Muscle of leg (tissue), 11 donors: ENCODE measurements around the gene PGGHG. TPM values are rescaled to one million over a fixed set of nuclear protein-coding genes. Genes with fewer than 3 reads are reported as not detected.
A peak's percentile ranks its signal among the peaks of the same experiment; 100 is the strongest.

Source experiments
- DNase-seq: peaks from one replicate; pipeline ENCODE4 v3.0.0; 2013
- H3K27ac ChIP-seq: one replicate; pipeline ENCODE4 v1.5.1; 2013; ENCODE audit warnings: mild to moderate bottlenecking, low read length, control low read depth
- H3K27me3 ChIP-seq: one replicate; pipeline ENCODE4 v1.6.1; 2013; ENCODE audit warnings: low read length; ENCODE audit not compliant: control insufficient read depth, insufficient read depth
- H3K36me3 ChIP-seq: one replicate; pipeline ENCODE4 v1.6.1; 2013; ENCODE audit warnings: low read length; ENCODE audit not compliant: control insufficient read depth, insufficient read depth
- H3K4me1 ChIP-seq: one replicate; pipeline ENCODE4 v1.6.1; 2013; ENCODE audit warnings: low read length; ENCODE audit not compliant: control insufficient read depth, insufficient read depth
- H3K4me3 ChIP-seq: one replicate; pipeline ENCODE4 v1.5.1; 2013; ENCODE audit warnings: low read length, control low read depth
- H3K9me3 ChIP-seq: replicated peaks from 2 replicates; pipeline ENCODE4 v1.6.1; 2013; ENCODE audit warnings: low read depth, low read length; ENCODE audit not compliant: control insufficient read depth
- WGBS: methylation state at CpG from one replicate; pipeline ENCODE4 v1.1.5; 2013; ENCODE audit warnings: missing lambda C conversion rate; ENCODE audit not compliant: insufficient coverage; 5-methylcytosine and 5-hydroxymethylcytosine counted together
- polyA plus RNA-seq, 8 donors: library from polyadenylated mRNA; unstranded; fragments of 120-200 nt; gene quantifications; one replicate each; pipeline versions ENCODE4 v1.2.1 to v1.2.3, GENCODE V29; 2013; ENCODE audit warnings: inconsistent platforms in 1 of 8, low replicate concordance in 1 of 8; ENCODE audit not compliant: insufficient read length in 8 of 8, insufficient read depth in 1 of 8
- total RNA-seq: library from RNA; stranded (reverse); fragments of 120-200 nt; gene quantifications from one replicate; pipeline ENCODE4 v1.2.4, GENCODE V29; 2013

PGGHG gene
- total and polyA plus RNA-seq, 9 donors, result 9.2 to 14.1 (median 9.9) TPM

- Histone ChIP-seq H3K36me3 (peaks cover 6% of the 10 kb centered on the region), H3K27me3 (peaks cover 13% of the 10 kb centered on the region)
Measured at GRCh38 chr11:298406-299065, 9.6 kb downstream of the PGGHG start.

GRCh38 chr11:299081-299891 is 10.4 kb downstream of the PGGHG start, which contains the start of gene IFITM5:
Gene IFITM5 (minus strand): TSS chr11:299526. CDS start chr11:299490, 36 bp downstream.
- Histone ChIP-seq H3K9me3 (no peaks in the 10 kb centered on the region), H3K27me3 (peaks cover 13% of the 10 kb centered on the region), H3K27ac (no peak within 1 kb of the TSS), H3K4me1 (peaks cover 15% of the 10 kb centered on the region), H3K36me3 (peaks cover 2% of the 10 kb centered on the region), H3K4me3 (no peak within 1 kb of the TSS)
- 69% methylated on average over 22 of the region's 40 CpGs for WGBS
- no peak for DNase-seq

More at GRCh38 chr11:298406-299065, 9.6 kb downstream of the PGGHG start:
- DNase-seq, result no peak
- Histone ChIP-seq H3K27ac (no peak overlapping the region), H3K9me3 (no peaks in the 10 kb centered on the region), H3K4me1 (peaks cover 15% of the 10 kb centered on the region), H3K4me3 (no peak overlapping the region)
- WGBS, result 78% methylated on average over 13 of the region's 15 CpGs

DNA sequence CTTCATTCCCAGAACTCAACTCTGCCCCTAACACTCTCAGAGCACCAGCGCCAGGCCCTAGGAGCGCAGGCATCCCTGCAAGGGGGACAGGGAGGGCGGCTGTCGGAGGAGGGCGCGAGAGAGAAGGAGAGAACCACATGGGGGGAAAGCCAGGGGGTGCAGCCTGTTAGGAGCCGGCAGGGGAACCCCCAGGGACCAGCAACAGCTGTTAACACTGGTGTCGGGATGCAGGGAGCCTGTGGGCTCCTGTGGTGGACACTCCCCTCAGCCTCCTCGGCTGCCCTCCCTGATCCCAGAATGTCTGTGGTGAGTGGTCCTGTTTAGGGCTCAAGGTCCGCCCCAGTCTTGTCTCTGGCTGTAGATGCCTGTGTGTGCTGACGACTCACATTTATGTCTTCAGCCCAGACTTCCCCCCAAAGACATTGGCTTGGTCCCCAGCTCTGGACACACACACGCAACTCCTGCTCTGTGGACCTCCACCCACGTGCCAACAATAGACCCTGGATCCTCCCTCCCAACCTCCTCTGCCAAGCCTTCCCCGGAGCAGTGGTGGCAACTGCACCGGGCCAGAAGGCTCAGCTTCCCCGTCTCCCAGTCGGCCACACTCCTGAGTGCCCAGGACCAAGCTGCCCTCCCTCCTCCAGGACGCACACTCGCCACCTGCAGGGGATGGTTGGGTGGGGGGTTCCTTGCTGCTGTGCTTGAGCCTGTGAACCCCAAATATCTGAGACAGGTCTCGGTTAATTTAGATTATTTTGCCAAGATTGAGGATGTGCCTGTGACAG is 11.2 kb downstream of the PGGHG start:
- Histone ChIP-seq H3K27ac (no peak overlapping the region), H3K4me1 (peaks cover 16% of the 10 kb centered on the region), H3K9me3 (no peaks in the 10 kb centered on the region), H3K36me3 (no peaks in the 10 kb centered on the region), H3K4me3 (no peak overlapping the region), H3K27me3 (peaks cover 13% of the 10 kb centered on the region)
- no peak for DNase-seq
- WGBS, result 16% methylated on average over 9 of the region's 20 CpGs

DNA sequence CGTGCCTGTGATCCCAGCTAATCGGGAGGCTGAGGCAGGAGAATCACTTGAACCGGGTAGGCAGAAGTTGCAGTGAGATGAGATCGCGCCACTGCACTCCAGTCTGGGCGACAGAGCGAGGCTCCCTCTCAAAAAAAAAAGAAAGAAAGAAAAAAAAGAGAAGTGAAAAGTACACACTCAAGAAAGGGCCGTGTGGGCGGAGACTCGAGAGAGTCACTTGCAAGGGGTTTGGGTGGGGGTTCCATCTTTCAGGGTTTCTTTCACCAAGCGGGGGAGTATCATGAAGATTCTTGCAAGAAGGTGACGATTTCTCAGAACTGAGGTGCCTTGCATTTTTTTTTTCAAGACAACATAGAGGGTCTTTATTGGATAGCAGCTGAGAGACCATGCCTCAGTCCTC is 14.4 kb downstream of the PGGHG start:
- Histone ChIP-seq H3K4me3 (no peak overlapping the region), H3K4me1 (peaks cover 33% of the 10 kb centered on the region), H3K27ac (no peak overlapping the region), H3K36me3 (no peaks in the 10 kb centered on the region), H3K27me3 (peaks cover 11% of the 10 kb centered on the region), H3K9me3 (no peaks in the 10 kb centered on the region)
- WGBS, result 89% methylated on average over 6 of the region's 12 CpGs
- no peak for DNase-seq

DNA sequence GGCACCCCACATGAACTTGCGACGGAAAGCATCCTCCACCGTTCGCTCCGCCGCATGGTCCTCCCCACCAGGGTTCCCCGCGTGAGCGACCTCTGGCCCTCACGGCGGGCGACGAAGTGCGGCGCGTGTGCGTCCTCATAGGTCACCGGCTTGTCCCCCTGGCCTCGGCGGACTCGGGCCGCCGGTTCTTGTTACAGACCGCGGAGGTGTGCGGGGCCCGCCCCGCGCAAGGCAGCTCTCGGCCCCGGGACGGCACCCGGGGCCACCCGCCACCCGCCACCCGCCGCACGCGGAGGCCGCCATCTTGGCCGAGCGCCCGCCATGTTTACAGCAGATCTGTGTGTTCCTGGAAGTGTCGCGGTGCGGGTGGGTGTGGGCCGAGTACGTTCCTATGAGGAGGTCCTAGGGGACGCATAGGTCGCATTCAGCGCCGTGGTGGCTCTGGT is 15.2 kb downstream of the PGGHG start:
- H3K27ac ChIP-seq, result no peak overlapping the region
- H3K4me3 ChIP-seq, result no peak overlapping the region
- no peaks in the 10 kb centered on the region for H3K36me3 ChIP-seq
- H3K4me1 ChIP-seq, result peaks cover 37% of the 10 kb centered on the region
- peaks cover 11% of the 10 kb centered on the region for H3K27me3 ChIP-seq
- H3K9me3 ChIP-seq, result no peaks in the 10 kb centered on the region
- whole genome bisulfite sequencing, result 86% methylated on average over 52 of the region's 52 CpGs
- DNase-seq, result no peak

DNA sequence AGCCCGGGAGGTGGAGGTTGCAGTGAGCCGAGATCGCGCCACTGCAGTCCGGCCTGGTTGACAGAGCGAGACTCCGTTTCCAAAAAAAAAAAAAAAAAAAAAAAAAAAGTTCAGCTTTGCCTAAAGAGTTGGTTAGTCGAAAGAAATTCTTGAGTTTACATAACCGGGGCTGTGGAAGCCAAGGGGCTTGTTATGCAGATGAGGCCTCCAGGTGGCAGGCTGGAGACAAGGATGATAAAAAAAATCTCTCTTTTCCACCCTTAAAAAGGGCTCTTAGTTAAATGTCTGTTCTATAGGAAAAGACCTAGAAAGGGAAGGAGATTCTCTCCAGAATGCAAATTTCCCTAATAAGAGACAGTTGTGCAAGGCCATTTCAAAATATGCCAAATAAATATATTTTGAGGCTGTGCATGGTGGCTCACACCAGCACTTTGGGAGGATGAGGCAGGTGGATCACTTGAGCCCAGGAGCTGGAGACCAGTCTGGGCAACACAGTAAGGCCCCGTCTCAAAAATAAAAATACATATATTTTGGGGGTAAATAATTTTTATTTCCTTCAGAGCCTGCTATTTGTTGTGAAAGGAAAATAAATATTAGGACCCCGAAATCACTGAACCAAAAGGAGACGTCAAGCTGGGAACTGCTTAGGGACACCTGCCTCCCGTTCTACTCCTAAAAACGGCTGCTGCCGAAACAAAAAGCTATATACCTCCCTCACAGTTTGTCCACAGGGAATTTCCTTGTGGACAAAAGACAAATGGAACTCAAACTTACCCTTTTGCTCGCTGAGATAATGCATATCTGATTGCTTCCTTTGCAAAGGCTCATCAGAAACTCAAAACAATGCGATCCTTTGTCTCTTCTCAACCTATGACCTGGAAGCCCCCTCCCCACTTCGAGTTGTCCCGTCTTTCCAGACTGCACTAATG is 16.3 kb downstream of the PGGHG start:
- H3K4me1 ChIP-seq, result peaks cover 40% of the 10 kb centered on the region
- peaks cover 6% of the 10 kb centered on the region for H3K27me3 ChIP-seq
- no peaks in the 10 kb centered on the region for H3K36me3 ChIP-seq
- peak; percentile 94 for DNase-seq
- H3K4me3 ChIP-seq, result no peak overlapping the region
- H3K9me3 ChIP-seq, result no peaks in the 10 kb centered on the region
- 50% methylated on average over 8 of the region's 19 CpGs for WGBS
- H3K27ac ChIP-seq, result no peak overlapping the region

- Histone ChIP-seq H3K27ac (no peak overlapping the region), H3K4me1 (peaks cover 37% of the 10 kb centered on the region), H3K9me3 (no peaks in the 10 kb centered on the region), H3K36me3 (no peaks in the 10 kb centered on the region), H3K4me3 (no peak overlapping the region), H3K27me3 (peaks cover 2% of the 10 kb centered on the region)
- no peak for DNase-seq
- WGBS, result 75% methylated on average over 9 of the region's 10 CpGs
Measured at GRCh38 chr11:305844-306211, 16.9 kb downstream of the PGGHG start.

- Histone ChIP-seq H3K4me1 (peaks cover 38% of the 10 kb centered on the region), H3K36me3 (no peaks in the 10 kb centered on the region), H3K27me3 (no peaks in the 10 kb centered on the region), H3K9me3 (no peaks in the 10 kb centered on the region), H3K4me3 (no peak overlapping the region), H3K27ac (peak overlapping the region; percentile 93)
- DNase-seq, result no peak
- WGBS, result 83% methylated on average over 13 of the region's 17 CpGs
Measured at GRCh38 chr11:306645-307371, 17.9 kb downstream of the PGGHG start.
